ENCODE data around the gene SSBP4. TPM values are rescaled to one million over a fixed set of nuclear protein-coding genes. Genes with fewer than 3 reads are reported as not detected.

The SSBP4 gene
- total and polyA plus RNA-seq, 2 of the 4 experiments (the other 2 are of a cell fraction) = 14.9 to 39.7 TPM

GRCh38 chr19:18412610-18413239 is 6.5 kb upstream of the SSBP4 start:
- Histone ChIP-seq H2BK5ac (ENCODE audit: low read depth, low read length, poor library complexity, severe bottlenecking) (no peak overlapping the region), H3K27me3 (ENCODE audit: control insufficient read depth, insufficient read depth, low read length) (no peaks in the 10 kb centered on the region), H3K4ac (ENCODE audit: low read depth, low read length) (no peak overlapping the region), H3K9me3 (ENCODE audit: control insufficient read depth, insufficient read depth, low read length) (no peaks in the 10 kb centered on the region), H3K9me1 (ENCODE audit: insufficient read depth, low read length) (peaks cover 4% of the 10 kb centered on the region; the same call in 1 of the 2 replicates), H2AK5ac (ENCODE audit: low read depth, low read length) (no peak overlapping the region), H3K27ac (ENCODE audit: insufficient read depth, low read length) (no peak overlapping the region), H3K18ac (ENCODE audit: low read depth, low read length) (no peak overlapping the region), H2AK9ac (replicated peaks; ENCODE audit: low read depth, low read length, poor library complexity) (no peak overlapping the region), H3K4me3 (ENCODE audit: insufficient read depth, low read depth, low read length) (no peak overlapping the region), H3K4me1 (ENCODE audit: control insufficient read depth, insufficient read depth, low read length) (peaks cover 24% of the 10 kb centered on the region), H2BK20ac (ENCODE audit: low read depth, low read length) (no peak overlapping the region), H4K5ac (ENCODE audit: low read depth, low read length) (no peak overlapping the region), H3K23ac (ENCODE audit: low read depth, low read length) (no peak overlapping the region), H3K4me2 (ENCODE audit: low read depth, low read length) (no peak overlapping the region), H4K8ac (ENCODE audit: low read depth in 2 of 2, low read length in 2 of 2) (no peak overlapping the region), H3K14ac (replicated peaks; ENCODE audit: low read depth, low read length) (no peak overlapping the region), H3K36me3 (ENCODE audit: control insufficient read depth, insufficient read depth, low read length) (no peaks in the 10 kb centered on the region), H2BK15ac (ENCODE audit: low read depth, low read length) (no peak overlapping the region), H2AFZ (replicated peaks; ENCODE audit: low read length, poor library complexity) (no peak overlapping the region), H3K56ac (ENCODE audit: extremely low read depth, insufficient read depth, low read length) (no peak overlapping the region), H4K91ac (ENCODE audit: insufficient read depth, low read depth, low read length) (no peak overlapping the region), H4K20me1 (ENCODE audit: insufficient read depth, low read length) (no peaks in the 10 kb centered on the region), H2BK120ac (ENCODE audit: low read depth, low read length) (no peak overlapping the region), H3K79me1 (ENCODE audit: low read depth in 1 of 2, low read length in 2 of 2) (peaks cover 0 to 10% of the 10 kb centered on the region in 2 experiments; a peak in 2 of 4 replicates), H3K9ac (ENCODE audit: low read depth, low read length) (no peak overlapping the region)
- POLR2A ChIA-PET (ENCODE audit: unreplicated experiment) = no interaction called here
- intact Hi-C loops (cut with micrococcal nuclease) = loop anchor here (10.0 kb wide), 1 partner anchor 208 kb away; the partner anchor contains the start of gene RAB3A
- 88% methylated on average over 5 of the region's 16 CpGs; no CpG with 5 or more reads in 1 of the 2 experiments for WGBS, 2 experiments (ENCODE audit: extremely low coverage in 2 of 2, insufficient read length in 1 of 2)
- dilution Hi-C loops (cut with HindIII; ENCODE audit: low sequenced_read_pairs, unreplicated experiment) = no loop called here
- ATAC-seq (ENCODE audit: low read depth) (no peak), DNase-seq (no peak)
- no TSS peak for BruUV-seq (replicated peaks)
- CTCF ChIA-PET = no interaction called here
- TF ChIP-seq NFE2L2 (IDR thresholded peaks at IDR 0.05; ENCODE audit: low read depth, low read length) (no peak), BHLHE40 (IDR thresholded peaks at IDR 0.05; ENCODE audit: low read depth, low read length) (no peak), RCOR1 (IDR thresholded peaks at IDR 0.05; ENCODE audit: insufficient replicate concordance, low read length) (no peak), RFX5 (IDR thresholded peaks at IDR 0.05; ENCODE audit: low read depth, low read length) (no peak)
- in situ Hi-C loops (cut with MboI; ENCODE audit: low sequenced_read_pairs) = loop anchor here (10.0 kb wide), 2 partner anchors 218 to 298 kb away; partner anchors contain the start of gene MPV17L2
